ENCODE measurements around the gene MYT1. TPM values are rescaled to one million over a fixed set of nuclear protein-coding genes. Genes with fewer than 3 reads are reported as not detected.

Gene MYT1
- total and polyA plus RNA-seq, 9 of the 15 experiments (the other 6 are each of a cell fraction or from before 2014, with no cell fraction given) = 0.02 to 0.12 (median 0.06) TPM; not detected in 4

GRCh38 chr20:64160118-64160517 lies 4.1 kb upstream of the MYT1 start:
- no peak overlapping the region for H2AFZ ChIP-seq (ENCODE audit: low read depth, low read length)
- peaks cover 11% of the 10 kb centered on the region for H4K20me1 ChIP-seq (replicated peaks; ENCODE audit: control insufficient read depth, insufficient read depth, low read length)
- peaks cover 0 to 14% of the 10 kb centered on the region in 2 experiments; a peak in 1 of 5 replicates for H3K4me1 ChIP-seq (replicated peaks in 1 of 2; ENCODE audit: control insufficient read depth in 2 of 2, insufficient read depth in 2 of 2, low read length in 2 of 2)
- no peak overlapping the region for H3K4me3 ChIP-seq
- CTCF ChIA-PET (ENCODE audit: low intra/inter-chr PET ratio) = no interaction called here
- POLR2A ChIA-PET = interaction anchor here (0.6 kb wide), 1 partner anchor 746 kb away, joined by 3 read pairs; no protein-coding TSS in a partner anchor
- FAIRE-seq = no peak
- H3K9me3 ChIP-seq (replicated peaks; ENCODE audit: control insufficient read depth, insufficient read depth, low read depth, low read length) = no peaks in the 10 kb centered on the region
- in situ Hi-C loops (cut with MboI) (no loop called here), intact Hi-C loops (cut with micrococcal nuclease) (no loop called here)
- H3K9me1 ChIP-seq (ENCODE audit: control insufficient read depth, insufficient read depth, low read length) = no peaks in the 10 kb centered on the region
- TF ChIP-seq ZNF449 (CRISPR knock-in tag; IDR thresholded peaks at IDR 0.05) (no peak), ZNF197 (CRISPR knock-in tag; IDR thresholded peaks at IDR 0.05; ENCODE audit: low read depth) (no peak), CEBPB (tag; IDR thresholded peaks at IDR 0.05) (no peak), HDAC6 (IDR thresholded peaks at IDR 0.05; ENCODE audit: low read depth, low read length) (no peak), ZNF699 (CRISPR knock-in tag; IDR thresholded peaks at IDR 0.05; ENCODE audit: insufficient replicate concordance) (no peak), IRF1 (CRISPR knock-in tag; IDR thresholded peaks at IDR 0.05; ENCODE audit: borderline replicate concordance) (no peak), ATF3 (IDR thresholded peaks at IDR 0.05) (no peak), ATF3 (CRISPR knock-in tag; conservative IDR thresholded peaks at IDR 0.05) (no peak)
- DNase-seq (ENCODE audit: extremely low read depth in 1 of 4, low spot score in 3 of 4) = no peak
- peaks cover 21 to 64% of the 10 kb centered on the region in 2 experiments for H3K27me3 ChIP-seq (ENCODE audit: control insufficient read depth in 2 of 2, insufficient read depth in 2 of 2, low read length in 2 of 2)
- H3K36me3 ChIP-seq (ENCODE audit: control insufficient read depth, insufficient read depth, low read length) = no peaks in the 10 kb centered on the region
- 0% methylated on average over 5 of the region's 5 CpGs for WGBS (ENCODE audit: insufficient coverage, low coverage, missing lambda C conversion rate)
- ATAC-seq = no peak
- no peaks in the 10 kb centered on the region for H3K79me2 ChIP-seq (ENCODE audit: control insufficient read depth, insufficient read depth, low read length)
- H3K4me2 ChIP-seq (ENCODE audit: insufficient read depth, low read length) = no peak overlapping the region
- H3K9ac ChIP-seq (ENCODE audit: insufficient read depth in 1 of 2, low read depth in 2 of 2, low read length in 2 of 2) = no peak overlapping the region
- H3K27ac ChIP-seq (ENCODE audit: extremely low read depth, low read depth, low read length) = no peak overlapping the region
- no TSS peak for BruUV-seq (replicated peaks)
